ENCODE data around the gene SOX14. TPM values are rescaled to one million over a fixed set of nuclear protein-coding genes. Genes with fewer than 3 reads are reported as not detected.

The SOX14 gene
- total and polyA plus RNA-seq, 8 donors = not detected

DNA sequence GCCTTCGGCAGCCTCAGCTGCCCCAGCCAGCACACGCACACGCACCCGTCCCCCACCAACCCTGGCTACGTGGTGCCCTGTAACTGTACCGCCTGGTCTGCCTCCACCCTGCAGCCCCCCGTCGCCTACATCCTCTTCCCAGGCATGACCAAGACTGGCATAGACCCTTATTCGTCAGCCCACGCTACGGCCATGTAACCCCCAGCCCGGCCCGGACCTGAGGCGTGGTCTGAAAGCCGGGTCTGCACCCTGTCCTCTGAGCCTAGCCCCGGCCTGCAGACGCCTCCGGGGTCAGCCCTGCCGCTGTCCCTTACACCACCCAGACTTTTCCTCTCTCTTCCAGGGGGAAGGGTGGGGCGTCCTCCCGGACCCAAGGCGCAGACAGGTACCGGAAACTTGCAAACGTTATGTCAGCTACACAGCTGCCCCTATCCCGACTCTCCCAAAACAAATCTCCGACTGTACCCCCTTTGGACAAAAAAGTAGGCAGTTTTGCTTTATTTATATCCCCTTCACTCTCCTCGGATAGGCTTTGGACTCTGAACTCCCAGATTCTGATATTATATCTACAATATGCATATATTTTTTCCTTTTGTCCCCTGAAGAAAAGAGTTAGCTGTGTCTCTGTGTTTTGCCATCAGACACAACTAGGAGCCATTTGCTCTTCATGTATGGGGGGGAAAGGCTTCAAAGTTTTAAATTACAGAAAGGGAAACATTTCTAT, 1.4 kb downstream of the SOX14 start:
- Histone ChIP-seq H3K27ac (no peak overlapping the region), H3K4me3 (no peak overlapping the region), H3K4me1 (peaks cover 13 to 21% of the 10 kb centered on the region in 2 donors), H3K9me3 (no peaks in the 10 kb centered on the region), H3K36me3 (no peaks in the 10 kb centered on the region), H3K27me3 (peaks cover 100% of the 10 kb centered on the region in 2 donors)
- ATAC-seq = no peak
- intact Hi-C loops (cut with DNase I) = no loop called here
- TF ChIP-seq, protein P1, sequence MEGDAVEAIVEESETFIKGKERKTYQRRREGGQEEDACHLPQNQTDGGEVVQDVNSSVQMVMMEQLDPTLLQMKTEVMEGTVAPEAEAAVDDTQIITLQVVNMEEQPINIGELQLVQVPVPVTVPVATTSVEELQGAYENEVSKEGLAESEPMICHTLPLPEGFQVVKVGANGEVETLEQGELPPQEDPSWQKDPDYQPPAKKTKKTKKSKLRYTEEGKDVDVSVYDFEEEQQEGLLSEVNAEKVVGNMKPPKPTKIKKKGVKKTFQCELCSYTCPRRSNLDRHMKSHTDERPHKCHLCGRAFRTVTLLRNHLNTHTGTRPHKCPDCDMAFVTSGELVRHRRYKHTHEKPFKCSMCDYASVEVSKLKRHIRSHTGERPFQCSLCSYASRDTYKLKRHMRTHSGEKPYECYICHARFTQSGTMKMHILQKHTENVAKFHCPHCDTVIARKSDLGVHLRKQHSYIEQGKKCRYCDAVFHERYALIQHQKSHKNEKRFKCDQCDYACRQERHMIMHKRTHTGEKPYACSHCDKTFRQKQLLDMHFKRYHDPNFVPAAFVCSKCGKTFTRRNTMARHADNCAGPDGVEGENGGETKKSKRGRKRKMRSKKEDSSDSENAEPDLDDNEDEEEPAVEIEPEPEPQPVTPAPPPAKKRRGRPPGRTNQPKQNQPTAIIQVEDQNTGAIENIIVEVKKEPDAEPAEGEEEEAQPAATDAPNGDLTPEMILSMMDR (IDR thresholded peaks at IDR 0.05) = no peak
- DNase-seq = peak in 1 of 4 donors; percentile 63

DNA sequence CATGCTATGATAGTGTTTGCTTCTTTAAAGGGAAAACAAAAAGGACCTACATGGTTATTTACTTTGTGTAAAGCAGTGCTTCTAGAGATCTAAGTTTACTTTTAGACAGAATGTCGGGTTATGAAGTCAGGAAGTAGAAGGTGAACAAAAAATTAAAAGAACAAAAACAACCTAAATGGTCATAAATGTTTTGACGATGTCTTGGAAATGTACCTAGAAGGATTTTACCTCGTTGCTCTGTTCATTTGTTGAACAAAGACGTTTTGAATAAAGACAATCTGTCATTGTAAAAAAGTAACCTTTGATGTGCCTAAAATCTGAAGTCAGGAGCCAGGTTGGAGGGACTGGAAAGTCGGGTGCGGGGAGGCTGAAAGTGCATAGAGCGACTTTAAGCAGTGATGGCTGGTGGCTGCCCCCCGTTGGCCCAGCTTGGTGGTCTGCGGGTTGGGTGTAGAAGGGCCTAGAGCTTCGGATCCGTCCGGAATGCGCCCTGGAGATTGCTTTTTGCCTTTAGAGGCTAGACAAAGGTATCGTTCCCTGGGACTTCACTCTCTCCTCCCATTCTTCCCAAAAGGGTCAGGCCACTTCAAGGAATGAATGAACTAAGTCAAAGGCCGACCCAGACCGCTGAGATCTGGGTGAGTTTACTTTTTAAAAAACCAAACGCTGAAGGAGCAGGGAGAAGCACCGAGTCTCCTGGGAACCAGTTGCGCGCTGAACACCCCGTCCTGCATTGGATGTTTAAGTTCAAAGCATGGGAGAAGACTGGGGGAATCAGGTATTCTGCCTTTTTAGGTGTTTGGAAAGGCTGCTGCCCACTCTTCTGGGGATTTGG, 2.1 kb downstream of the SOX14 start:
- DNase-seq (no peak), ATAC-seq (no peak)
- intact Hi-C loops (cut with DNase I) = no loop called here
- Histone ChIP-seq H3K4me1 (peaks cover 17 to 29% of the 10 kb centered on the region in 2 donors), H3K4me3 (no peak overlapping the region), H3K36me3 (no peaks in the 10 kb centered on the region), H3K9me3 (no peaks in the 10 kb centered on the region), H3K27me3 (peaks cover 100% of the 10 kb centered on the region in 2 donors), H3K27ac (no peak overlapping the region)
- TF ChIP-seq, protein P1 (IDR thresholded peaks at IDR 0.05) = no peak

DNA sequence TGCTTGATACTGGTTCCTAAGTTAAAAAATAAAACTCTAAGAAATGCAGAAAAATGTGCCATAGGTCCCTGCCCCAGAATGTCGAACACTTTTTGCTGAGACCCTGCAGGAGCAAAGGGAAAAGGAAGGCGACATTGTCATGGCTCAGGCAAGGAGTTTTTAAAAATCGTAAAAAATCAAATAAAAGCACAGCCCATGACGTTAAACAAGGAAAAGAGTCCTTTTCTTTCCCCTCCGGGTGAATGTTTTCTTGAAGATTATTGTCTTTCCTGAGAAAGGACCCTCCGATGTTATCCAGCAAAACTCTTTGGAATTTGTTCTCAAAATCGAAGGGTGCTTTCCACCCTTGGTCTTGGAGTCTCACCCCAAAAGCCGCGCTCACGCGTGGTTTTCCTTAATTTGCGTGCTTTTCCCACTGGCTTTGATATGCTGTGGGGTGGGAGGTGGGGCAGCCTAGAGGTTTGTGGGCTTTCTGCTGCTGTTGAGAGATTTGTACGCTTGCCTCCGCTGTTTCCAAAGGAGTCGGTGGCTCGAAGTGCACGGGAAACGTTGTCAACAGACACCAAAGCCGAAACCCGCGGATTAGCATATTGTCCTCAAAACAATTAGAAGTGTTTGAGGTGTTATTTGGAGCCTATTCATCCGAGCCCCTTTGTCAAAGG, 2.9 kb downstream of the SOX14 start:
- H3K4me3 ChIP-seq = no peak overlapping the region
- H3K9me3 ChIP-seq = no peaks in the 10 kb centered on the region
- peaks cover 20 to 36% of the 10 kb centered on the region in 2 donors for H3K4me1 ChIP-seq
- DNase-seq (no peak), ATAC-seq (no peak)
- TF ChIP-seq, protein P1 (IDR thresholded peaks at IDR 0.05) = no peak
- H3K27me3 ChIP-seq = peaks cover 100% of the 10 kb centered on the region in 2 donors
- no peaks in the 10 kb centered on the region for H3K36me3 ChIP-seq
- intact Hi-C loops (cut with DNase I) = no loop called here
- H3K27ac ChIP-seq = no peak overlapping the region

DNA sequence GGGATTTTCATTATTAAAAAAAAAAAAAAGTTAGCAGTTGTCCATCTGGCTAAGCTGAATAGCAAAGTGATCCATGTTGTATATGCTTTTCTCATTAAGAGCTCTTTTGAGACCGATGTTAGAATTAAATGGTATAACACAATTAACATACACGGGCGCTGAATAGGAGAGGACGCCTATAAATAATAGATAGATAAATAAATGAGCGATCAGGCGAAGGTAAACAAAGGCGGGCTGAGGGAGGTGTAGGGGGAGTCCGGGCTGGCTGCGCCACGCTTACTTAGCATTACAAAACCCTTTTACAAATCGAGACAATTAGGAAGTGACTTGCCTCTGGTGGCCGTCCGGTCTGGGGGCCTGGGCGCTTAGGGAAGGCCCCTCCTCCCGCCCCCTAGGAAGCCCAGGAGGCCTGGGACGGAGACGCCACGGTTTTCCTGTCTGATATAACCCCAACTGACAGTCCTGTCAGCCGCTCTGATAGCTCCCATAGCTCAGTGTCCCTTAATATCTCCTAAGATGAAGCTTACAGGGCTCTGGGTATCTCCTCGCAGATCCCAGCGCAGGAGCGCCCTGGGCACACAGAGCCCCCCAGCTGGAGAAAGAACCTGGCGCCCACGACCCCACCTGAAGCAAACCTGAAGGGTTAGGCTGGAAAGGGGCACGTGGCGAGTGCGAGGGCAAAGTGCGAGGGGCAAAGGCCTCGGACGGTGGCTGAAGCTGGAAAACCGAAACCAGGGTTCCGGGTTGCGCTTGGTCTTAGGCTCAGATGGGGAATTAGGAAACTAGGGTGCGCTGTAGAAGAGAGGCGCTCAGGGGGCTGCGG, 3.6 kb downstream of the SOX14 start:
- Histone ChIP-seq H3K27ac (no peak overlapping the region), H3K27me3 (peaks cover 100% of the 10 kb centered on the region in 2 donors), H3K4me1 (peaks cover 20 to 36% of the 10 kb centered on the region in 2 donors), H3K36me3 (no peaks in the 10 kb centered on the region), H3K9me3 (no peaks in the 10 kb centered on the region), H3K4me3 (peak overlapping the region in 1 of 2 donors; percentile 28)
- DNase-seq = peak in 1 of 4 donors; percentile 64
- intact Hi-C loops (cut with DNase I) = no loop called here
- ATAC-seq = no peak
- TF ChIP-seq, protein P1 (IDR thresholded peaks at IDR 0.05) = no peak

Data from left lung (tissue), 10 donors.